EL (cell line): ENCODE measurements around the gene SEMA3A.
"Not testable (repeated sequence)": the region's sequence is repeated elsewhere in the genome, so short reads cannot be mapped to it uniquely, and the experiment has no call there.

ENCODE experiments used
- DNase-seq: peaks from one replicate; pipeline ENCODE4 v3.0.0-alpha.2; 2016

SEMA3A gene

GRCh38 chr7:84152995-84153394, 41.6 kb downstream of the SEMA3A start:
- DNase-seq: no peak

DNA sequence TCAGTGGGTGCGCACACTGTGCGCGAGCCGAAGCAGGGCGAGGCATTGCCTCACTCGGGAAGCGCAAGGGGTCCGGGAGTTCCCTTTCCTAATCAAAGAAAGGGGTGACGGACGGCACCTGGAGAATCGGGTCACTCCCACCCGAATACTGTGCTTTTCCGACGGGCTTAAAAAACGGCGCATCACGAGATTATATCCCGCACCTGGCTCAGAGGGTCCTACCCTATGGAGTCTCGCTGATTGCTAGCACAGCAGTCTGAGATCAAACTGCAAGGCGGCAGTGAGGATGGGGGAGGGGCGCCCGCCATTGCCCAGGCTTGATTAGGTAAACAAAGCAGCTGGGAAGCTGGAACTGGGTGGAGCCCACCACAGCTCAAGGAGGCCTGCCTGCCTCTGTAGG, 44.2 kb downstream of the SEMA3A start:
- not testable (repeated sequence) for DNase-seq

GRCh38 chr7:84149573-84149972, 45.0 kb downstream of the SEMA3A start:
- DNase-seq: no peak

DNA sequence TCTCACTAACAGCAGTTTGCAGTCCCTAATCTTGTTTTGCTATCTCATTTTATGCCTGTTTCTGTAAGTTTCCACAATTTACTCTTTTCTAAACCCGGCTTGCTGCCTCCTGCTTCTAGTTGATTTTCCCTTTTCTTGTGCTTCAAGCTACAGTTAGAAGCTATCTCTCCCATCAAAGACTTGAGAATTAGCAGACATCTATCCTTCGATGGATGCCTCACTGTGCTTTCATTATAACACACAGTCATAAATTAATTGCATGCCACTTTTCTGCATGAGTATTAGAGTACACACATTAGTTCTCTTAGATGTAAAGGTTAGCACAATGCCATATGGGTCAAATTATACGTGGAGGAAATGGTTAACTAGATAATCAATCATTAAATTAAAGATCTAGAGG, 48.7 kb downstream of the SEMA3A start:
- DNase-seq: no peak

GRCh38 chr7:84144935-84145334, 49.7 kb downstream of the SEMA3A start:
- no peak for DNase-seq

- no peak for DNase-seq
Observed at GRCh38 chr7:84144480-84144879, 50.1 kb downstream of the SEMA3A start.

GRCh38 chr7:84142726-84143125, 51.9 kb downstream of the SEMA3A start:
- no peak for DNase-seq

DNA sequence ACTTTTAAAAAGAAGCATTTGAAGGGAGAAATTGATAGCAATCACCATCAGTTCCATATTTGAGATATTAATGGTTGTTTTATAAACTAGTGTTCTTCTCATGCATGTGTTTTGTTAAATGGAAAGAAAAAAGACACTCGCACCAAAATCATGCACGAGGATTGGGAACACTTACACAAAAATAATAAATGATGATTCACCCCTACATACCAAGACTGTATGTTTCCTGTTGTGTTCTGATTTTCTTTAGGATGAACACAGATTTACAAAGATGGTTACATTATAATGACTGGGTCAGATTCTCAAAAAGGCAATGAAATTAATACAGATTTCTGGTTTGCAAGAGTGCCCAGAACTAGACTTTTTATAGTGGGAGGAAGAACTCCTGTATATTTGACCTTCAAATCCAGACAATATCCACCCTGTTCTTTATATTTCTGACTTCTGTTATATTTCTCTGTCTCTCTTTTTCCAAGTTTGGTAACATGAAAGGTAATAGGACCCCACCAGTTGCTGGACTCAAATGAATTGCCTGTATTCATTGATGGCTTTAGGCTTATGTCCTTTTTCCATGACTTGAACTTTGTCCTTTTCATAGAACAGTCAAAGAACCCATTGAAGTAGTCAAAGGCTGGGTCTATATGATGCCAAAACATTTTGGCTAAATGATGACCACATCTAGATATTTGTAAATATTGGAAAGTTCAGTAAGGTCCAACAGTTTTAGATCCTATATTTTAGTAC, 54.4 kb downstream of the SEMA3A start:
- peak; percentile 49 for DNase-seq

- no peak for DNase-seq
Observed at GRCh38 chr7:84138411-84138810, 56.2 kb downstream of the SEMA3A start.

GRCh38 chr7:84137812-84138211, 56.8 kb downstream of the SEMA3A start:
- no peak for DNase-seq

- DNase-seq: no peak
Observed at GRCh38 chr7:84136809-84137208, 57.8 kb downstream of the SEMA3A start.

DNA sequence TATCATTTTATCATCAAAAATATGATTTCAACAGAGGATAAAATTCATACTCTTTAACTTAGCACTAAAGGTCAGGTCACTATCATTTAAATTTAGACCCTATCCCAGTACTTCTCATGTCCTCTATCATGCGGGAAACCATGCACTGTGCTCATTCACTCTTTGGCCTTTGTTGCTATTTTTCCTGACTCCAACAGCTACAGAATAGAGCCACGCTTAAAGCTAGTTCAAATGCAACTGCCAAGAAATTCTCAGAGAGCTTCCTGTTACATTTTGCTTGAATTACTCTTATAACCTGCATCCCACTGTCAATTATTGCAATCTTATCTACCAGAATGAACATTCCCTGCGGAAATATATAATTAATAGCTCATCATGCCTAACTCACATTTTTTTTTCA, 58.3 kb downstream of the SEMA3A start:
- no peak for DNase-seq

DNA sequence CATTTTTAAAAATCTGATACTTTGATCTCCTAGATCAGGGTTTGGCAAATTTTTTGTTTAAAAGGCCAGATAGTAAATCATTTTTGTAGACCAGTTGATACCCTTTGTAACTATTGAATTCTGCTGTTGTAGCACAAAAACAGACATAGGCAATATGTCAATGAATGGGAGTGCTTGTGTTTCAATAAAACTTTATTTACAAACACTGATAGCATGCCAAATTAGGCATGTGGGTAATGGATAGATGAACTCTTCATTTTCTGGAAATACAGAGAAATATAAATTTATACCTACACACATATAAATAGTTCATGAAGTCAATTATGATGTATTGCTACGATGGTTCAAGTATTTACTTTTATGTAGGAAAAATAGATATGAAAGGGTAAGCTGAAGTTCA, 60.4 kb downstream of the SEMA3A start:
- no peak for DNase-seq

DNA sequence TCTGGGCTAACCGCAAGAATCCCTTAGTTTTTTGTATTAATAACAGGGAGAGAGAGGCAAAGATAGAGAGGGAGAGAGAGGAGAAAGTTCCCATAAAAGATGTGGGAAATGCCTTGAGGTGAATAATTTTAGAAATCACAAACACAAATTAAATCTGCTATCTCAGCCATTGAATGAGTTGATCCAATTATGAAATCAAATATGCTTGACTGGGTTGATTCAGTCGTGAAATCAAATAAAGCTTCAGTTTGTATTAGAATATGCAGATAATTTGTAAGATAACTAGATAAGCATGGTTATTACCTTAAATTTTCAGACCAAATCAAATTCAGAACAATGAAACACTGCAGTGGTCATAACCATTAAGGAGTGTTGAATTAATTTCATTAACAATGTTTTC, 68.9 kb downstream of the SEMA3A start:
- no peak for DNase-seq

DNA sequence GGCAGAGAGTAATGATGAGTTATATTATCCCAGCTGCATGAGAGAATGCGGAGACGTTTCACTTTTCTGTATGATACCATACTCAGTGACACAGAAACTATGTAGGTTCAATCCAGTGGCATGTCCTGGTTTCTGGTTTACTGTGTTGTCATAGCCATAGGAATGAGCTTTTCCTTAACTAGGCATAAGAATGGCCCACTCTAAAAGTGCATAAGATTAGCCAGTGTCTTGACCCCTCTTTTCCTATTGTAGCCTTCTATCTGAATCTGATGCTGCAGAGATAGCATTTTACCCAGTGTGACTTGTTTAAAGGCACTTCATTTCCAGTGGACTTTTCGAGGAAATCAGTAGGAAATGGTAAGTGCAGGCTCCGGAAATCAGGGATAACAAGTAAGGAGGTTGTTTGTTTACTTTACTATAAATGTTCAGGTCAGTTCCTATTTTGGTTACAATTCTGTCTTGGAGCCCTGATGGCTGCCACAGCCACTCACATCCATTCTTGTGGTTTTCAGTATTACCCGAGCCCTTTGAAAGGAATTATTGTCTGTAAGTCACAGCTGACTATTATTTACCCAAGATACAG, 70.5 kb downstream of the SEMA3A start:
- peak; percentile 38 for DNase-seq

DNA sequence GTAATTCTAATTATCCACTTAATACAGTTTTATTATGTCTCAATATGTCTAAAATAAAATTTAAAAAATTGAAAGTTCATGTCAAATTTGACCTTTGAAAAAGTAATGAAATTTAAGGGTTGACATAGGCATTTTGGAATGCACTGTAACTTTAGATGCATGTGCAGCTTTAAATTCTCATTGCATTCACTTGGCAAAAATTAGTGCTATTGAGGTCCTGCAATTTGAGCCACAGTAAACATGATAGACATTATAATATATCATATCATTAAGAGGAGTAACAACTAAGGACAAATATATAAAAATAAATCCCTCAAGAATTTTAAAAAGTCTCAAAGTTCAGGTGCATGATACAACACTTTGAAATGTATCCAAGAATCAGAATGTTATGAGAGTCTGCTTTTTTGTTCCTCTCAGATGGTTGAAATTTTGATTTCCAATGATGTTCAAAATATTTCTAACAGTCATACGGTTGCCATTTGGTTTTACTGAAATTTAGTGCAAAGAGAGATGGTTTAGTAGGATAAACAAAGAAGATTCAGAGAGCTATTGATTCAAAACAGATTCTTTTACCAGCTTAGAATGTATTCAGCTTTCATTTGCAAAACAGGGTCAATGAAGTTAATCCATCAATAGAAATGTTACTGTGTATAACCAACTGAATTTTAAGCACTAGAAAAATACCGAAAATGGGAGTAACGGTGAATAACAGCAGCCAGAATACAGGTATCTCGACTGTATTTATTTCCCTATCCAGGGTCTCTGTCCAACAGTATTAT, 71.8 kb downstream of the SEMA3A start:
- no peak for DNase-seq

DNA sequence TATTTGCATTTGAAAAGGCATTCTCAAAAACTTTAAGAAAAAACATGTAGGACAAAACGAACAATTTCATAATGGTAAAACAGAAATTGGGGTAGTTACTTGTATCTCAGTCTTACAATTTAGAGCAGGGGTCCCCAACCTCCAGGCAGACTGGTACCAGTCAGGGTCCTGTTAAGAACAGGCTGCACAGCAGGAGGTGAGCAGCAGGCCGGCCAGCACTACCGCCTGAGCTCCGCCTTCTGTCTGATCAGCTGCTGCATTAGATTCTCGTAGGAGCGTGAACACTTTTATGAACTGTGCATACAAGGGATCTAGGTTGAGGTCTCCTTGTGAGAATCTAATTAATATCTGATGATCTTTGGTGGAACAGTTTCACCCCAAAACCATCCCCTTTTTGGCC, 77.3 kb downstream of the SEMA3A start:
- no peak for DNase-seq

DNA sequence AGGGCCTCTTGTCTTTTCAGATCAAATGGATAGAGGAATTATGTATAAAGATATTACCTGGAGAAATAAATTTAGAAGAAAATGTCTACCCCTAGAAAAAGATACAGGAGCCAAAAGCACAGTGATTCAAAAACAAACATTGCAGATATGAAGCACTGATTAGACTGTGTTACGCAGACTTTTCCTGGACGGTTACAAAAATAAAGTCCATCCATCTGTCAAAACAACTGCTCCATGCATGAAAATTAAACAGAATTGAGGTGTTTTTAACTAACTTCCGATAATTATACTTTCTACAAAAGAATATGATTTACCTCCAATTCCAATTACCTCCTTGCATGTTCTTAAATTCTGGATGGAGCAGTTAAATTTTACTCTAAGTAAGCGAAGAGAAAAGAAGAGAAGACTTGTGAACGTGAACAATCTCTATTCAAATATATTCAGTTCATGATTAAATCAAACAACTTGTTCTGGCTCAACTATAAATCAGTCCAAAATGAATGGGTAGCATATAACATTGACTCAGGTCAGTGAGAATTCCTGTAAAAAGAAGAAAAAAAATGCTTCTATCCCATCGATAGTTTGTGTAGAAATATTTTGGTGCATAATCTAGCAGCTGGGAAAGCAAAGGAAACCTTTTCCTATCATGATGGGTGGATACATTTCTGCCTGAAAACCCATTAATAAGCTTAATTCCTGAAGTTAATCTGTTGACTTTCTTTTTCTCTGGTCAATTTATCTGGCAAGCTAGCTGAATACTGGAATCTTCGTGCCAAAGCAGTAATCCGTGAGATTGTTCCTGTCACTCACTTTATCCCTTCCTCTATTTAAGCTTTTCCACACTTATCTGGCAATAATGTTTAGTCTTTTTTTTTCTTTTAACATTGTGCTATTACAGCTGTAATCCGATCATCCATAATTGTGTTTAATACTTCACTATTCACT, 80.4 kb downstream of the SEMA3A start:
- no peak for DNase-seq

- no peak for DNase-seq
Observed at GRCh38 chr7:84113286-84113685, 81.3 kb downstream of the SEMA3A start.

GRCh38 chr7:84112771-84113170, 81.8 kb downstream of the SEMA3A start:
- peak; percentile 11 for DNase-seq

DNA sequence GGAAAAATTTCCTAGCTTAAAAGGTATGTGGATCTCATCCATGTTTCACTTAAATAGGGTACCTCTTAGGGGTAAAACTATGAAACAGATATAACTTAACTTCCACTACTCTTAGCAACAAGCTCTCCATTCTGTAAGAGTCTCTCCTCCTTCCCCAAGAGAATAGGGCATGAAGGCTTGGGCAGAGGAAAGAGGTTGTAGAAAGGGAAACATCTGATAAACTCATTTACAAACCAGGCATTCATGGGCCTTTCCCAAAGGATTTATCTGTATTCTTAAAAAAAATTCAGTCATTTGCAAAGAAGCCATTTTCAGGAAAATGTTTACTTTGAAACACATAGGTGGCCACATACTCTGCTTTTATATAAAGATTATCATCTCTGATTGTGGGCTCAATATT, 82.7 kb downstream of the SEMA3A start:
- no peak for DNase-seq

DNA sequence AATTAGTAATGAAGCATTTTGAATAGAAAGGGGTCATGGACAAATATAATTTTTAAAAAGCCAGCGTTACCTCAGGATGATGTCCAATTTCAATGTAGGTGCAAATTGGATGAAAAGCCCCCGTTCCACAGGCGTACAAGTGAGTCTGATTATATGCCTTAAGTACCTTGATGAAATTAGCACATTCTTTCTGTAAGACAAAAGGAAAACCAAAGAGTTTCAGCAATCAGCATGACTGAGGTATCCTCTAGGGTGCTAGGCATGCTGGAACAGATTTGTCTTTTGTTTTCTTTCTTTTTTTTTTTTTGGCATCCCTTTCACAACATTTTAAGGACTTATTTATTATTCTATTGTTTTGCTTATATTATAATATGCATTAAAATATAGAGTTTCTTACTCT, 84.2 kb downstream of the SEMA3A start:
- no peak for DNase-seq

DNA sequence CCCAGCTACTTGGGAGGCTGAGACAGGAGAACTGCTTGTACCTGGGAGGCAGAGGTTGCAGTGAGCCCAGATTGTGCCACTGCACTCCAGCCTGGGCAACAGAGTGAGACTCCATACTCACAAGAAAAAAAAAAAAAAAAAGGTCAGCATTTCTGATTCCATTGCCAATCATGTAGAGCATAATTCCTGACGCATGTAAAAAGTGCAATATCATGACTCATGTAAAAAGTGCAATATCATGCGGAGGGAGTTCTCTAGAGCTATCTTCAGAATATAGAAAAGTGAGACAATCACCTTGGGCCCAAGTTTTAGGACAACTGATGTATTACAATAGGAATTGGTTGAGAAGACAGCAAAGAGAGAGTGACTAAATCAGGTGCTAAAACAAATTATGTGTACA, 85.8 kb downstream of the SEMA3A start:
- DNase-seq: no peak
